GM18868 (cell line): Measurements from ENCODE around the gene CFAP73.

Experiments
- ATAC-seq: cut with Tn5 transposase; IDR thresholded peaks from one replicate; pipeline ENCODE4 v1.9.1; 2021; ENCODE audit warnings: mild to moderate bottlenecking, moderate library complexity; ENCODE audit not compliant: unreplicated experiment

Gene CFAP73

DNA sequence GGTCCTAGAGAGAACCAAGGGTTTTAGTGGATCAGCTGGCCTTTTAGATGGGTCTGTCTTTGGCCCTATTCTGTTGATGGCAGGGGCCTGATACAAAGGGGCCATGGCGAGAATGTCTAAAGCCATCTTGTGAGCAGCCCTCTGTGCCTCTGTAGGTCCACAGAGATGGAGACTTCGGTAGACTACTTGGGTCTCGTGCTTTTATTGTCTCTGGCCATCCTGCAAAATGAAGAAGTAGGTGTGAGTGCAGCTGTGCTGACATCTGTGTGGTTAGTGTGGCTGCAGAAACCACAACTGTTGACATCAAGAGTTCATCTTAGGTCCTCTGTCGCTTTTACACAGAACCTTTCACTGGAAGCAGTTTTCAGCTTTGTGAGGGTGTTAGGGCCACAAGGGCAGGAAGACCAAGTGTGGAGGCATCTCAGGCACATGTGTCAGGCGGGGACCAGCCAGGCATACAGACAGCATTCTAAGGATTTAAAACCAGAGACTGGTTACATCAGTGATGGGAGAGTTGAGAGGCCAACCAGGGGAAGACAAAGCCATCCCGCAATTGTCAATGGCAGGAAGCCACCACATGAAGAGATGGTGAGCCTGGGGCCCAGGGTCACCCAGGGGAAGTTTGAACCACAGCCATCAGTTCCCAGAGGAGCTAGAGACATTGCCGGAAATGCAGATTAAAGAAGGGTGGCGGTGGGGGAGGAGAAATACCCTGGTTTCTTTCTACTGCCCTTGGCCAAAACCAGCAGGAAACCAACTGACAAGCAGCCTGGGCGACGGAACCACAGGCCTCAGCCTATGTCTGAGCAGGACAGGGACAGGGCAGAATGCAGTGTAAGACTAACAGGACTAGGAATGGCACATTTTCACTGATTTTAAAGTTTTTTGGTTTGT, 58.8 kb downstream of the CFAP73 start:
- peak; percentile 78 for ATAC-seq
